B cell (primary cell): Measurements from ENCODE around the gene CARS2.

Experiments used
- EZH2 ChIP-seq: IDR thresholded peaks from 2 replicates; pipeline ENCODE4 v1.6.1; 2012; ENCODE audit warnings: borderline replicate concordance, low read depth, mild to moderate bottlenecking, moderate library complexity, low read length; ENCODE audit not compliant: insufficient read depth, poor library complexity, severe bottlenecking
- TF ChIP-seq, protein P1 (sequence below): fragments of 200-600 bp; IDR thresholded peaks from one replicate; pipeline ENCODE4 v1.8.0; 2022; ENCODE audit warnings: antibody characterized with exemption, mild to moderate bottlenecking

DNA sequence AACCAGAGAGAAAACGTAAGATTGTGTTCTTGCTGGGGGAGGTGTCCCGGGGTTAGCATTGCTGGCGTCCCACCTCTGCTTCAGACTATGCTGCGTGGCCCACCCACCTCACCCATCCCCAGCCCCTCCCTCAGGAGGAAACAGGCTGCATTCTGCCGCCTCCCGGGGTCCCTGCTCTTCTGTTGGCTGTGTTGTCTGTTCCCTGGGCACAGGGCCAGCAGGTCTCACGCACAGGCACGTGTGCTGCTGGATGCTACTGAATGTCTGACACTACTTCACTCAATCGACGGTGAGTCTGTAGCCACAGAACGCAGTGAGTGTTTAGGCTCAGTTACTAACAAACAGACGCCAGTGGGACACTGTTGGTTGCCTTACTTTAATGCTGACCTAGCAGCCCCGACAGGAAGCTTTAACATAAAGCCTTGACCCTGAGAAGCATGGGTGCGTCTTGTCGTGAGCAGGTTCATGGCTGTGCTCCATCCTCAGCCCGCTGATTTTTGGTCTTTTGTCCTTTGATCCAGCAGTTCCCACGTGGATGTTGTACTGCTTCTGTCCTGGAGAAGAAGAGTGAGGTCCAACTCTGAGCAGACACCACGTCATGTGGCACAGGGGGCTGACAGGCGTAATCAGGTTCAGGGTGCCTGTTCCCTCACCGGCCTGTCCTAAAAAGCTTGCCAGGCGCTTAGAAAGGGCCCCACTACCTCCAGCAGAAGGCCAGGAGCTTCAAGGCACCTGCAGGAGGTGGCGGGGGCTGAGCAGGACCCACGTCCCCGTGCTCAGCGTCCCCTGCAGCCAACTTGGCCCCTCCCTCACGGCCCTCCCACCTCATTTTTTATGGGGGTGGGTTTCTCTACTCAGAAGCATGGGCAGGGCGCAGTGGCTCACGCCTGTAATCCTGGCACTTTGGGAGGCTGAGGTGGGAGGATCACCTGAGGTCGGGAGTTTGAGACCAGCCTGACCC is 64.6 kb downstream of the CARS2 start:
- TF ChIP-seq, protein P1, sequence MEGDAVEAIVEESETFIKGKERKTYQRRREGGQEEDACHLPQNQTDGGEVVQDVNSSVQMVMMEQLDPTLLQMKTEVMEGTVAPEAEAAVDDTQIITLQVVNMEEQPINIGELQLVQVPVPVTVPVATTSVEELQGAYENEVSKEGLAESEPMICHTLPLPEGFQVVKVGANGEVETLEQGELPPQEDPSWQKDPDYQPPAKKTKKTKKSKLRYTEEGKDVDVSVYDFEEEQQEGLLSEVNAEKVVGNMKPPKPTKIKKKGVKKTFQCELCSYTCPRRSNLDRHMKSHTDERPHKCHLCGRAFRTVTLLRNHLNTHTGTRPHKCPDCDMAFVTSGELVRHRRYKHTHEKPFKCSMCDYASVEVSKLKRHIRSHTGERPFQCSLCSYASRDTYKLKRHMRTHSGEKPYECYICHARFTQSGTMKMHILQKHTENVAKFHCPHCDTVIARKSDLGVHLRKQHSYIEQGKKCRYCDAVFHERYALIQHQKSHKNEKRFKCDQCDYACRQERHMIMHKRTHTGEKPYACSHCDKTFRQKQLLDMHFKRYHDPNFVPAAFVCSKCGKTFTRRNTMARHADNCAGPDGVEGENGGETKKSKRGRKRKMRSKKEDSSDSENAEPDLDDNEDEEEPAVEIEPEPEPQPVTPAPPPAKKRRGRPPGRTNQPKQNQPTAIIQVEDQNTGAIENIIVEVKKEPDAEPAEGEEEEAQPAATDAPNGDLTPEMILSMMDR, result no peak
- TF ChIP-seq EZH2, result no peak
